GM12801 (cell line): ENCODE measurements around the gene DOLPP1.

Experiments used
- CTCF ChIP-seq: IDR thresholded peaks from one replicate; pipeline ENCODE4 v1.5.1; 2011; ENCODE audit warnings: control low read depth; ENCODE audit not compliant: insufficient read length; ENCODE audit errors: extremely low read depth

DOLPP1 gene

GRCh38 chr9:129100383-129101169, 19.7 kb downstream of the DOLPP1 start:
- TF ChIP-seq CTCF, result no peak

GRCh38 chr9:129101279-129101678, 20.4 kb downstream of the DOLPP1 start:
- no peak for TF ChIP-seq CTCF

- no peak for TF ChIP-seq CTCF
Observed at GRCh38 chr9:129102095-129102525, 21.2 kb downstream of the DOLPP1 start.

GRCh38 chr9:129102791-129103594, 22.1 kb downstream of the DOLPP1 start:
- no peak for TF ChIP-seq CTCF

- no peak for TF ChIP-seq CTCF
Observed at GRCh38 chr9:129103595-129103965, 22.7 kb downstream of the DOLPP1 start.

- no peak for TF ChIP-seq CTCF
Observed at GRCh38 chr9:129104051-129104450, 23.1 kb downstream of the DOLPP1 start.

GRCh38 chr9:129105857-129106694, 25.2 kb downstream of the DOLPP1 start:
- no peak for TF ChIP-seq CTCF
